ENCODE measurements around the gene CCND1. TPM values are rescaled to one million over a fixed set of nuclear protein-coding genes. Genes with fewer than 3 reads are reported as not detected.

The CCND1 gene
- total RNA-seq, 1 experiment from 2014 or later, result 331 TPM

DNA sequence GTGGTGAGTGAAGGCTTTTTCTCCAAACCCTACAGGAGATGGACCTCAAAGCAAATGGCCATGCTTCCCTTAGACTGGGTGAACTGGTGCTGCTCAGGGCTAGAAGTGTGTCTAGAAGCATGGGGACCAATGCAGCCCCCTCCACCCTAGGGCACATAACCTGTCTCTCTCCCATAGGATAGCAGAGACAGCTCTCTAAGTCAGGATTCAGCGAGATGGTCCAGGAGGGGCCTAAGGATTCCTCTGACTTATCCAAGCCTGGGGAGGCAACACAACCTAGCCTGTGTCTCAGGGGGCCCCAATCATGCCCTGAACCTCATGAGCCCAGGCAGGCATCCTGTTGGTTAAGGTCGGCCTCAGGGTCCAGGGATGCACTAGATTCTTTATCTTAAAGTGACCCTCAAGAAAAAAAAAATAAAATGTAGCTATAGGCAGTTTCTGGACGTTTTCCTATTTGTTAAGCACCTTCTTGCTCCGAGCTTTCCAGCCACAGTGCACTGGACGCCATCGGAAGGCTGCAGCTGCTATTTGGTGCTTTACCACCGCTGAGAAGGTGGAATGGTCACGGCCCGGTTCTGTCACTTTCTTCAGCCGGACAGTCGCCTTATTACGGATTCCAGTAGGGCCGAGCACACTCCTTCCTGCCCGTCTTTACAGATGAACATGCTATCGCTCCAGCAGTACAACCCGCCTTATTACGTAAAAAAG is 5.0 kb upstream of the CCND1 start:
- TF ChIP-seq, protein P1, sequence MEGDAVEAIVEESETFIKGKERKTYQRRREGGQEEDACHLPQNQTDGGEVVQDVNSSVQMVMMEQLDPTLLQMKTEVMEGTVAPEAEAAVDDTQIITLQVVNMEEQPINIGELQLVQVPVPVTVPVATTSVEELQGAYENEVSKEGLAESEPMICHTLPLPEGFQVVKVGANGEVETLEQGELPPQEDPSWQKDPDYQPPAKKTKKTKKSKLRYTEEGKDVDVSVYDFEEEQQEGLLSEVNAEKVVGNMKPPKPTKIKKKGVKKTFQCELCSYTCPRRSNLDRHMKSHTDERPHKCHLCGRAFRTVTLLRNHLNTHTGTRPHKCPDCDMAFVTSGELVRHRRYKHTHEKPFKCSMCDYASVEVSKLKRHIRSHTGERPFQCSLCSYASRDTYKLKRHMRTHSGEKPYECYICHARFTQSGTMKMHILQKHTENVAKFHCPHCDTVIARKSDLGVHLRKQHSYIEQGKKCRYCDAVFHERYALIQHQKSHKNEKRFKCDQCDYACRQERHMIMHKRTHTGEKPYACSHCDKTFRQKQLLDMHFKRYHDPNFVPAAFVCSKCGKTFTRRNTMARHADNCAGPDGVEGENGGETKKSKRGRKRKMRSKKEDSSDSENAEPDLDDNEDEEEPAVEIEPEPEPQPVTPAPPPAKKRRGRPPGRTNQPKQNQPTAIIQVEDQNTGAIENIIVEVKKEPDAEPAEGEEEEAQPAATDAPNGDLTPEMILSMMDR (IDR thresholded peaks at IDR 0.05; ENCODE audit: insufficient read depth in 1 of 2, low read depth in 1 of 2, low read length in 1 of 2, severe bottlenecking in 1 of 2, unreplicated experiment in 1 of 2), result no peak
- Mint-ChIP-seq H3K27ac (ENCODE audit: unreplicated experiment) (peak overlapping the region; percentile 97), H3K4me1 (ENCODE audit: low read depth, unreplicated experiment) (peaks cover 22% of the 10 kb centered on the region), H3K4me3 (ENCODE audit: unreplicated experiment) (peak overlapping the region; percentile 96), H3K36me3 (ENCODE audit: insufficient read depth, unreplicated experiment) (peaks cover 49% of the 10 kb centered on the region), H3K9me3 (ENCODE audit: unreplicated experiment) (no peaks in the 10 kb centered on the region), H3K27me3 (ENCODE audit: insufficient read depth, unreplicated experiment) (no peaks in the 10 kb centered on the region)
- H3K36me3 ChIP-seq (ENCODE audit: control insufficient read depth, insufficient read depth, low read length), result no peaks in the 10 kb centered on the region
- H3K4me1 ChIP-seq, result peaks cover 19% of the 10 kb centered on the region
- POLR2A ChIA-PET, result interaction anchor here (0.5 to 1.8 kb wide), 4 partner anchors 35 to 193 kb away, joined by 3 to 6 read pairs (median 4); no protein-coding TSS in a partner anchor
- H3K4me3 ChIP-seq (ENCODE audit: low read depth, low read length), result peak overlapping the region; percentile 73
- BruUV-seq (replicated peaks), result no TSS peak
- H3K9me3 ChIP-seq, result no peaks in the 10 kb centered on the region
- CTCF ChIA-PET, result interaction anchor here (0.6 kb wide), 1 partner anchor 298 kb away, joined by 5 read pairs; no protein-coding TSS in a partner anchor
- intact Hi-C loops (cut with micrococcal nuclease; ENCODE audit: unreplicated experiment), result loop anchor here (1.0 to 2.0 kb wide), 3 partner anchors 35 to 199 kb away; no protein-coding TSS in a partner anchor
- no peaks in the 10 kb centered on the region for H3K27me3 ChIP-seq (replicated peaks; ENCODE audit: control insufficient read depth, insufficient read depth, low read length)
- DNase-seq, result peak in 1 of 2 experiments; percentile 25

DNA sequence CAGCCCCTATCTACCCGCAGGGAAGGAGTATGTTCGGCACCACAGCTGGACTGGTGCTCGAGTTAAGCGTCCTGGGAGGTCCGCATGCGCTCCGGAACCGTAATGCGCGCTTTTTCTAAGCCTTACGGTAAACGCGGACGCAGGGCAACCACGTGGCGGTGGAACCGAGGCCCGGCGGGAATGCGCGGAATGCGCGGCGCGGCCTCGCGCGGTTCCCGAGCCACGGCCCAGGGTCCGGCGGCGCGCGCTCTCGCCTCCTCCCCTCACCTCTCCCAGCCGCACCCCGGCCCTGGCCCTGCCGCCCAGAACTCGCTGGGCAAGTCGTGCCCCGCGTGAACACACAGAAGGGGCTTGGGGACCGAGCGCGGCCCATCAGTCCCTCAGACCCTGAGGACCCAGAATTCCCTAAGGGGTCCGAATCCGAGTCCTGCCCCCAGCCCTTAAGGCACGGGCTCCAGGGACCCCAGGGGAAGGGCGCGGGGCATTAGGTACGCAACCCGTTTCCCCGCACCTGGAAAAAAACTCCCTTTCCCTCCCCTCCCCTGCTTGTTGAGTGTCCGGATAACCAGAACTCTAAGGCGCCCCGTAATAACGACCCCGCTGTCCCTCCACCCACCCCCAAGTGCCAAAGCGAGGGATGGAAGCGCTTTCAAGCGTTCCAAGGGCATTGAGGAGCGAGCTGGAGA is 4.3 kb upstream of the CCND1 start:
- H3K4me3 ChIP-seq (ENCODE audit: low read depth, low read length), result peak overlapping the region; percentile 73
- H3K4me1 ChIP-seq, result peaks cover 19% of the 10 kb centered on the region
- intact Hi-C loops (cut with micrococcal nuclease; ENCODE audit: unreplicated experiment), result loop anchor here (1.0 to 2.0 kb wide), 2 partner anchors 35 to 200 kb away; no protein-coding TSS in a partner anchor
- Mint-ChIP-seq H3K27me3 (ENCODE audit: insufficient read depth, unreplicated experiment) (no peaks in the 10 kb centered on the region), H3K36me3 (ENCODE audit: insufficient read depth, unreplicated experiment) (peaks cover 55% of the 10 kb centered on the region), H3K9me3 (ENCODE audit: unreplicated experiment) (no peaks in the 10 kb centered on the region), H3K27ac (ENCODE audit: unreplicated experiment) (peak overlapping the region; percentile 97), H3K4me1 (ENCODE audit: low read depth, unreplicated experiment) (peaks cover 25% of the 10 kb centered on the region), H3K4me3 (ENCODE audit: unreplicated experiment) (peak overlapping the region; percentile 96)
- ChIA-PET CTCF (interaction anchor here (0.6 to 1.3 kb wide), 4 partner anchors 169 to 1663 kb away, joined by 3 to 4 read pairs (median 4); no protein-coding TSS in a partner anchor), POLR2A (interaction anchor here (0.6 to 1.8 kb wide), 5 partner anchors 36 to 588 kb away, joined by 3 to 9 read pairs (median 6); partner anchors contain the start of gene TPCN2)
- no peaks in the 10 kb centered on the region for H3K27me3 ChIP-seq (replicated peaks; ENCODE audit: control insufficient read depth, insufficient read depth, low read length)
- TF ChIP-seq, protein P1 (IDR thresholded peaks at IDR 0.05; ENCODE audit: insufficient read depth in 1 of 2, low read depth in 1 of 2, low read length in 1 of 2, severe bottlenecking in 1 of 2, unreplicated experiment in 1 of 2), result no peak
- H3K9me3 ChIP-seq, result no peaks in the 10 kb centered on the region
- BruUV-seq (replicated peaks), result no TSS peak
- no peaks in the 10 kb centered on the region for H3K36me3 ChIP-seq (ENCODE audit: control insufficient read depth, insufficient read depth, low read length)
- peak; percentile 97 to 98 for DNase-seq
